HG02840 (cell line): Measurements from ENCODE around the gene TMEM145.

Source experiments
- ATAC-seq: cut with Tn5 transposase; IDR thresholded peaks from one replicate; pipeline ENCODE4 v1.9.1; 2021; ENCODE audit warnings: mild to moderate bottlenecking, moderate library complexity, moderate number of reproducible peaks; ENCODE audit not compliant: unreplicated experiment, low FRiP score

TMEM145 gene

DNA sequence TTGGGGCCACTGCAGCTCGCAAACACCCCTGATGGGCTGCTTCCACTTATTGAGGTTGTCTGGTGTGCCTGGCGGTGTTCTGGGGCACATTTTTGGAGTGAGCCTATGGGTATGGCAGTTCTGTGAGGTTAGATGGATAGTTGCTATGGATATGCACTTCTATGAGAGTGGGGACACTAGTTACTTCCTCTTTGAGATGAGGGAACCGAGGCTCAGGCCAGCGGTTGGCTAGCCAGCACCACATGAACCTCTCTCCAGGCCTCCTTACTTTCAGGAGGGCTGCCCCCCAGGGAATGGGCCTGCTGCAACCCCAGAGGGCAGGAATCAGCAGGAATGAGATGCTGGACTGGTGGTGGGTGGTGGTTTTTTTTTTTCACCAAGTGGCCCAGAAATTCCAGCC lies 24.7 kb upstream of the TMEM145 start:
- no peak for ATAC-seq

DNA sequence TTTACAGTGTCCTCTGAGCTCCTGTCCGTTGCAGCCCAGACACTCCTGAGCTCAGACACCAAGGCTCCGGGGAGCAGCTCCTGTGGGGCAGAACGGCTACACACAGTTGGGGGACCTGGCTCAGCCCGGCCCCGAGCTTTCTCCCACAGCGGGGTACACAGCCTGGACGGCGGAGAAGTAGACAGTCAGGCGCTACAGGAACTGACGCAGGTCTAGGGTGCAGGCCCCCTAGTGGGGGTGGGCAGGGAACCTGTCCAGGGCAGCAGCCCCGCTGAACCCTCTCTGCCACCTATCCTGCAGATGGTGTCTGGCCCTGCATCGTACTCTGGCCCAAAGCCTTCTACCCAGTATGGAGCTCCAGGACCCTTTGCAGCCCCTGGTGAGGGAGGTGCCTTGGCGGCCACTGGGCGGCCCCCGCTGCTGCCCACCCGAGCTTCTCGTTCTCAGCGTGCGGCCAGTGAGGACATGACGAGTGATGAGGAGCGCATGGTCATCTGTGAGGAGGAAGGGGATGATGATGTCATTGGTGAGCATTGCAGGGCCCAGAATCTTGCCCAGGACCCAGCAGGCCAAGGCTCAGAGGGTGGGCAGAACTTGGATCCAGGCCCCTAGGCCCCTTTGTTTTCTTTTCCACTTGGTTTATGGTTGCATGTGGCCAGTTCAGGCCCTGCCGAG lies 24.1 kb upstream of the TMEM145 start:
- ATAC-seq: no peak

DNA sequence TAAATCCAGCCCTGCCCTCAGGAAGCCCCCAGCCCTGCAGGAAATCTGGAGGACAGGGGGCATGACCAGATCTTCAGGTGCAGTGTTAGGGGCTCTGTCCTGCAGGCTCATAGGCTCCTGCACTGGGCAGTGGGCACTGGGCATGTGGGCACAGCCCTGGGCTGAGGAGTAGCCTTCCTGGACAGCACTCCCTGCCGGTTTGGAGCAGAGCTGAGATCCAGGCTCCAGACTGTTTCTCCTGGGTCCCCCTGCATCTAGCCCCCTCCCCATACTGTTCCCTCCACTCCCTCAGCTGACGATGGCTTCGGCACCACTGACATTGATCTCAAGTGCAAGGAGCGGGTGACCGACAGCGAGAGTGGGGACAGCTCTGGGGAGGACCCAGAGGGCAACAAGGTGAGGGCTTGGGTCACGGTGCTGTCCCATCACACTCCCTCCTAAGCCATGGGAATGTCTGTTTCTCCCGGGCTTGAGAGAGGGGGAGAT lies 23.5 kb upstream of the TMEM145 start:
- no peak for ATAC-seq

DNA sequence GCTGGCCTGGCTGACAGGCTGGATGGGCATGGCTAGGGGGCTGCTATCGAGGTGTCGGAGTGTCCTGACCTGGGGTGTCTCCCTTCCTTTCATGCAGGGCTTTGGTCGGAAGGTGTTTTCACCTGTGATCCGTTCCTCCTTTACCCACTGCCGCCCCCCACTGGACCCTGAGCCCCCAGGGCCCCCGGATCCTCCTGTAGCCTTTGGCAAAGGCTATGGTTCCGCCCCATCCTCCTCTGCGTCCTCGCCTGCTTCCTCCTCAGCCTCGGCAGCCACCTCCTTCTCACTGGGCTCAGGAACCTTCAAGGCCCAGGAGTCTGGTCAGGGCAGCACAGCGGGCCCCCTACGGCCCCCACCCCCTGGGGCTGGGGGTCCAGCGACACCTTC lies 23.0 kb upstream of the TMEM145 start:
- ATAC-seq: no peak

DNA sequence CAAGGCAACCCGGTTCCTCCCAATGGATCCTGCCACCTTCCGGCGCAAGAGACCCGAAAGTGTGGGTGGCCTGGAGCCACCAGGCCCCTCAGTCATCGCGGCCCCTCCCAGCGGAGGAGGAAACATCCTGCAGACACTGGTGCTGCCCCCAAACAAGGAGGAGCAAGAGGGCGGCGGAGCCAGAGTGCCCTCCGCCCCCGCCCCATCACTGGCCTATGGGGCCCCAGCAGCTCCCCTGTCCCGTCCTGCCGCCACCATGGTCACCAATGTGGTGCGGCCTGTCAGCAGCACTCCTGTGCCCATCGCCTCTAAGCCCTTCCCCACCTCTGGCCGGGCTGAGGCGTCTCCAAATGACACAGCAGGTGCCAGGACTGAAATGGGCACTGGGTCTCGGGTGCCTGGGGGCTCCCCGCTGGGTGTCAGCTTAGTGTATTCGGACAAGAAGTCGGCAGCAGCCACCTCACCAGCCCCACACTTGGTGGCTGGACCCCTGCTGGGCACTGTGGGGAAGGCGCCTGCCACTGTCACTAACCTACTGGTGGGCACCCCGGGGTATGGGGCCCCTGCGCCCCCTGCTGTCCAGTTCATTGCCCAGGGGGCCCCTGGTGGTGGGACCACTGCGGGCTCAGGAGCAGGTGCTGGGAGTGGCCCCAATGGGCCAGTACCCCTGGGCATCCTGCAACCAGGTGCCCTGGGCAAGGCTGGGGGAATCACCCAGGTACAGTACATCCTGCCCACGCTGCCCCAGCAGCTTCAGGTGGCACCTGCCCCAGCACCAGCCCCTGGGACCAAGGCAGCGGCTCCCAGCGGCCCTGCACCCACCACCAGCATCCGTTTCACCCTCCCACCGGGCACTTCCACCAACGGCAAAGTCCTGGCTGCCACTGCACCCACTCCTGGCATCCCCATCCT lies 22.3 kb upstream of the TMEM145 start:
- no peak for ATAC-seq

- ATAC-seq: no peak
Measured at GRCh38 chr19:42291435-42291810, 21.7 kb upstream of the TMEM145 start.

- no peak for ATAC-seq
Measured at GRCh38 chr19:42292042-42292960, 20.8 kb upstream of the TMEM145 start.

GRCh38 chr19:42292963-42293362 lies 20.1 kb upstream of the TMEM145 start:
- ATAC-seq: no peak

GRCh38 chr19:42293540-42293939 lies 19.6 kb upstream of the TMEM145 start:
- no peak for ATAC-seq

GRCh38 chr19:42293948-42294347 lies 19.2 kb upstream of the TMEM145 start:
- ATAC-seq: no peak

DNA sequence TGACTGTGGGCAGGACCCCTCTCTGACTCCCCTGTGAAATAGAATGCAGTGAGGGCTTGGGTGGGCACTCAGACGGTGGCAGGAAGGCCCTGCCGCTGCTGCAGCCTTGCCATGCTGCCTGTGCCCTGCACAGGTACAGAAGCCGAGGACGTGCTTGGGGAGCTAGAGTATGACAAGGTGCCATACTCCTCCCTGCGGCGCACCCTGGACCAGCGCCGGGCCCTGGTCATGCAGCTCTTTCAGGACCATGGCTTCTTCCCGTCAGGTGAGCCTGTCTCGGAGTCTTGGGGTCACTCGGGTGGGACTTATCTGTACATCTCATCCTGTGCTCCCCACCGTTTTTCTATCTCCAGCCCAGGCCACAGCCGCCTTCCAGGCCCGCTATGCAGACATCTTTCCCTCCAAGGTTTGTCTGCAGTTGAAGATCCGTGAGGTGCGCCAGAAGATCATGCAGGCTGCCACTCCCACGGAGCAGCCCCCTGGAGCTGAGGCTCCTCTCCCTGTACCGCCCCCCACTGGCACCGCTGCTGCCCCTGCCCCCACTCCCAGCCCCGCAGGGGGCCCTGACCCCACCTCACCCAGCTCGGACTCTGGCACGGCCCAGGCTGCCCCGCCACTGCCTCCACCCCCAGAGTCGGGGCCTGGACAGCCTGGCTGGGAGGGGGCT lies 18.5 kb upstream of the TMEM145 start:
- no peak for ATAC-seq

DNA sequence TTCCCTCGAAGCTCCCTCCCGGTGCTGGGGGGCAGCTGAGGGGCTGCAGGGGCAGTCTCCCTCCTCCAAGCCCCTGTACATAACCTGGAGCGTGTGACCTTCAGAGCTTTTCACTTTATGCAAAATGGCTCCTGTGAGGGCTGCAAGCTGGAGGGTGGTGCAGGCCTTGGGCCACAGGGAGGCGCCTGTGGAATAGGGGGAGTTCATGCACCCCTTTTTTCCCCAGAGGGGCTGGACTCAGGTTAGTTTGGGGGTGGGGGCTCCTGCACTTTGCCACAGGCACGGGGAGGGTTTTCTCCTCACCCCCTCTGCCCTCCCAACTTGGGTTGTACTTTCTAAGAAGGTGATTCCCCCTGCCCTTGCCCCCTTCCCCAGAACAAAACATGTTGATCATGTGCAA lies 17.8 kb upstream of the TMEM145 start:
- ATAC-seq: no peak

- no peak for ATAC-seq
Measured at GRCh38 chr19:42295831-42296525, 17.1 kb upstream of the TMEM145 start.

- ATAC-seq: no peak
Measured at GRCh38 chr19:42297039-42297438, 16.1 kb upstream of the TMEM145 start.

DNA sequence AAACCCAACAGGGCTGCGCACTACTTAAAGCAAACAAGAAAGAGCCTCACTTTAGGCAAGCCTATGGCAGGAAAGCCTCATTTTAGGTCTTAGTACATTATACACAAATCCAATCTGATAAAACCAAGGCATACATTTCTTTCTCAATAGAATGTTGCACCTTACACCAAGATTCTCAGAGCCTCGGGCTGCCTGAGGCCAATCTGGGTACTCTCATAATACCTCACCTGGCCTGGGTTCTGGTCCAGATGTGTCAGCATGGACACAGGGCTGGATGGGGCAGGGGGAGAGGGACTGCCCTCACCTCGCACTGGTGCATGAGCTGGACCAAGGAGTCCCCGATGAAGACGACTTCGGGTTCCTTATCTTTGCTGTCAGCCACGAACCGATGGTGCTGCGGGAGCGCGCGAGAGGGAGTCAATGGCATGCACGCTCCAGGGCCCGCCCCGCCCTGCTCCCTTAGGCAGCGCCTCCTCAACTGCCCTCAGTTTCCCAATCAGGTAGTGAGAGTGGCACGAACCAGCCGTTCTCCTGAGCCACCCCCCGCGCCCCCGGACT lies 11.4 kb upstream of the TMEM145 start, which contains the start of gene PRR19:
Gene PRR19 (plus strand): TSS at position 487 of the 558 bp plus-strand sequence. CDS start 7,453 bp downstream, outside the sequence.
- ATAC-seq: no peak

GRCh38 chr19:42303101-42303464 lies 10.0 kb upstream of the TMEM145 start:
- ATAC-seq: no peak

DNA sequence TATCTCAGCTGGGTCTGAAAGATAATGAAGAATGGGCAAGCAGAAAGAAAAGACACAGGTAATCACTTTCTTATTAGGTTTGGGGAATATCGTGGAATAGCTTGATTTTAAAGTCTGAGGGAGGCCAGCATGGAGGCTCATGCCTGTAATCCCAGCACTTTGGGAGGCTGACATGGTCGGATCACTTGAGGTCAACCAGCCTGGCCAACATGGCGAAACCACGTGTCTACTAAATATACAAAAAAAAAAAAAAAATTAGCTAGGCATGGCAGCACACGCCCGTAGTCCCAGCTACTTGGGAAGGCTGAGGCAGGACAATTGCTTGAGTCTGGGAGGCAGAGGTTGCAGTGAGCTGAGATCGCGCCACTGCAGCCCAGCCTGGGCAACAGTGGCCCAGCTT lies 9.2 kb upstream of the TMEM145 start:
- ATAC-seq: no peak

DNA sequence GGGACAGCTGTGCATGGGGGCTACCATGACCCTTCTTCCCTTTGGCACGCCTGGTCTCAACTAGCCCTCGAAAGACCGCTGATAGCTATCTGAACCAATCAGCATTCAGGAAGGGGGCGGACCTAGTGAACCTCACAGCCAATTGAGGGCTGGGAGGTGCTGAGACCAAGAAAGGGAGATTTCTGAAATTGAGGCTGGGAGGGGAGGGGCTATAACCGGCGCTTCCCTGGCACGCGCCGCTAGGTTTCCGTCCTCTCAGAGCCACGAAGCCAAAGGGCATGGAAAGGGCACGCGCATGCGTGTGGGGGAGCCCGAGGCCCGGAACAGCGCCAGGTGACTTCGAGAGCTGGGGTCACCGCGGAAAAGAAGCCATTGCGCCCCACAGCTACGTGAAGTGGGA lies 6.5 kb upstream of the TMEM145 start:
- no peak for ATAC-seq

DNA sequence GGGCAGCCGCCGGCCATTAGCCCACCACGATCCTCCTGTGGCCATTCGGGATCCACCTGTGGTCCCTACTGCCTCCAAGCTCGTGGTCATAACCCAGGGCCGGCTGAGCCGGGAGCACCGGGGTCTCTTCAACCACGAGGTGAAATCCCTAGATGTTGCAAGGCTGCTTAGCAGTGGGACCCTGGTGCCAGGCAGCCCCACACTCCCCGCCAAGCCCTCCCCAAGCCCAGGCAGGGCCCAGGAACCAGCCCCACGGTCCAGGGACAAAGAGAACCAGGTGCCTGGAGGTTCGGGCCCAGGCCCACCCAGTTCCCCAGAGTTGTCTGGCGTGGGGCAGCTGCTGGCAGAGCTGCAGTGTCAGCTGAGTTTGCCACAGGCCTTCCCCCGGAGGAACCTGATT lies 3.4 kb upstream of the TMEM145 start:
- no peak for ATAC-seq
